ENCODE data around the gene NAXE.
"Not testable (repeated sequence)": the region's sequence is repeated elsewhere in the genome, so short reads cannot be mapped to it uniquely, and the experiment has no call there.

- not testable (repeated sequence) for TF ChIP-seq CTCF, POLR2A (IDR thresholded peaks at IDR 0.05)
Measured at GRCh38 chr1:156610072-156610471, 18.5 kb downstream of the NAXE start.
